GM23248 (cell line): Measurements from ENCODE around the gene FHL2.

Source experiments
- EZH2 ChIP-seq: fragments of 200-600 bp; sonication (generic); IDR thresholded peaks from 2 replicates; pipeline ENCODE4 v1.6.1; 2018; ENCODE audit warnings: antibody characterized with exemption, mild to moderate bottlenecking; ENCODE audit not compliant: insufficient read depth, poor library complexity, severe bottlenecking
- EZH2phosphoT487 ChIP-seq: fragments of 200-600 bp; sonication (generic); IDR thresholded peaks from 2 replicates; pipeline ENCODE4 v1.6.1; 2018; ENCODE audit warnings: antibody characterized with exemption, moderate library complexity, mild to moderate bottlenecking, low read depth; ENCODE audit not compliant: insufficient read depth

- TF ChIP-seq EZH2 (no peak), EZH2phosphoT487 (no peak)
These were observed 43.9 kb upstream of the FHL2 start for GRCh38 chr2:105442721-105443120.
